ENCODE results near the gene ZDHHC5.
"Not testable (repeated sequence)": the region's sequence is repeated elsewhere in the genome, so short reads cannot be mapped to it uniquely, and the experiment has no call there.

Gene ZDHHC5

DNA sequence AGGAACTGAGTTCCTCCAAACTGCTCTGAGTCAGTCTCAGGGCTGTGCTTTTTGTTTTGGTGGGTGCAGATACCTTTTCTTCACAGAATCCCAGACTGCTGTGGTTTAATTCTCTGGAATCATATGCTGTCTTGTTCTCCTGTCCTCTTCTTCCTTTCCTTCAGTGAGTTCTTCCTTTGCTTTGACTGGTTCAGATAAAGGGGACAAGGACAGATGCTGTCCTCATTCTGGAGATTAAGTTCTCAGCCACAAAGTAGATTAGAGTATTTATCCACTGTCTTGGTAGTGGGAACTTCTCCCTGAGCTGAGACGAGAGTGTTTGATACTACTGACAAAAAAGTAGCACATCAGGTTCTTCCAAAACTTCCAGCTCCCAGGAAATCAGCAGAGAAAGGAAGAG is 13.3 kb downstream of the ZDHHC5 start:
- H2AK5ac ChIP-seq (ENCODE audit: low read length), result no peak overlapping the region
- H3K14ac ChIP-seq (ENCODE audit: low read length), result no peak overlapping the region
- H3K27me3 ChIP-seq (ENCODE audit: insufficient read depth, low read length), result no peaks in the 10 kb centered on the region
- H3K23ac ChIP-seq (ENCODE audit: low read length), result no peak overlapping the region
- H3K27ac ChIP-seq (ENCODE audit: low read depth, low read length), result no peak overlapping the region
- no peak overlapping the region for H4K8ac ChIP-seq (ENCODE audit: low read depth, low read length)
- no peak overlapping the region for H3K4me2 ChIP-seq (ENCODE audit: low read length)
- WGBS (ENCODE audit: extremely low coverage, insufficient coverage, insufficient read length), result no CpG with 5 or more reads among the region's 1 CpG
- H3K36me3 ChIP-seq (ENCODE audit: control insufficient read depth in 1 of 2, insufficient read depth in 2 of 2, low read length in 2 of 2), result peaks cover 24 to 32% of the 10 kb centered on the region in 2 experiments
- H4K12ac ChIP-seq (ENCODE audit: low read depth, low read length), result no peak overlapping the region
- H3K4me3 ChIP-seq (ENCODE audit: low read depth, low read length), result no peak overlapping the region
- H2AFZ ChIP-seq (ENCODE audit: insufficient read depth, low read length, poor library complexity), result no peak overlapping the region
- no peak for DNase-seq
- H3K4me1 ChIP-seq (ENCODE audit: control insufficient read depth in 1 of 2, insufficient read depth in 2 of 2, low read length in 2 of 2), result no peaks in the 10 kb centered on the region
- no peak overlapping the region for H2BK12ac ChIP-seq (ENCODE audit: low read length)
- H2BK5ac ChIP-seq (ENCODE audit: low read depth, low read length, poor library complexity), result no peak overlapping the region
- H3K79me1 ChIP-seq (ENCODE audit: low read length), result no peaks in the 10 kb centered on the region
- no peaks in the 10 kb centered on the region for H3K79me2 ChIP-seq (ENCODE audit: control insufficient read depth, insufficient read depth, low read length, poor library complexity)
- H3K9me3 ChIP-seq (ENCODE audit: insufficient read depth, low read depth, low read length), result no peaks in the 10 kb centered on the region
- H3K18ac ChIP-seq (ENCODE audit: low read length), result no peak overlapping the region
- no peak overlapping the region for H3K4ac ChIP-seq (ENCODE audit: low read depth, low read length)
- H4K91ac ChIP-seq (ENCODE audit: low read depth, low read length), result no peak overlapping the region
- no peak overlapping the region for H2BK120ac ChIP-seq (ENCODE audit: insufficient read depth, low read length, poor library complexity)
- H3K9ac ChIP-seq (ENCODE audit: low read length), result no peak overlapping the region

GRCh38 chr11:57690474-57690873 is 22.6 kb downstream of the ZDHHC5 start:
- H3K27ac ChIP-seq (ENCODE audit: low read depth, low read length); H2BK5ac ChIP-seq (ENCODE audit: low read depth, low read length, poor library complexity); H3K23ac ChIP-seq (ENCODE audit: low read length); H3K9me3 ChIP-seq (ENCODE audit: insufficient read depth, low read depth, low read length); H3K27me3 ChIP-seq (ENCODE audit: insufficient read depth, low read length); H3K4ac ChIP-seq (ENCODE audit: low read depth, low read length); H4K91ac ChIP-seq (ENCODE audit: low read depth, low read length); H2AK5ac ChIP-seq (ENCODE audit: low read length); H3K14ac ChIP-seq (ENCODE audit: low read length); H3K9ac ChIP-seq (ENCODE audit: low read length); H4K8ac ChIP-seq (ENCODE audit: low read depth, low read length); H4K12ac ChIP-seq (ENCODE audit: low read depth, low read length); H3K4me1 ChIP-seq (ENCODE audit: control insufficient read depth in 1 of 2, insufficient read depth in 2 of 2, low read length in 2 of 2); H3K79me2 ChIP-seq (ENCODE audit: control insufficient read depth, insufficient read depth, low read length, poor library complexity); DNase-seq; H2BK12ac ChIP-seq (ENCODE audit: low read length); H3K18ac ChIP-seq (ENCODE audit: low read length); H3K4me3 ChIP-seq (ENCODE audit: low read depth, low read length); H3K4me2 ChIP-seq (ENCODE audit: low read length); H2BK120ac ChIP-seq (ENCODE audit: insufficient read depth, low read length, poor library complexity); H2AFZ ChIP-seq (ENCODE audit: insufficient read depth, low read length, poor library complexity); H3K79me1 ChIP-seq (ENCODE audit: low read length): not testable (repeated sequence)
- H3K36me3 ChIP-seq (ENCODE audit: control insufficient read depth in 1 of 2, insufficient read depth in 2 of 2, low read length in 2 of 2), result peaks cover 65 to 72% of the 10 kb centered on the region in 2 experiments
- WGBS (ENCODE audit: extremely low coverage, insufficient coverage, insufficient read length), result no CpG with 5 or more reads among the region's 5 CpGs

DNA sequence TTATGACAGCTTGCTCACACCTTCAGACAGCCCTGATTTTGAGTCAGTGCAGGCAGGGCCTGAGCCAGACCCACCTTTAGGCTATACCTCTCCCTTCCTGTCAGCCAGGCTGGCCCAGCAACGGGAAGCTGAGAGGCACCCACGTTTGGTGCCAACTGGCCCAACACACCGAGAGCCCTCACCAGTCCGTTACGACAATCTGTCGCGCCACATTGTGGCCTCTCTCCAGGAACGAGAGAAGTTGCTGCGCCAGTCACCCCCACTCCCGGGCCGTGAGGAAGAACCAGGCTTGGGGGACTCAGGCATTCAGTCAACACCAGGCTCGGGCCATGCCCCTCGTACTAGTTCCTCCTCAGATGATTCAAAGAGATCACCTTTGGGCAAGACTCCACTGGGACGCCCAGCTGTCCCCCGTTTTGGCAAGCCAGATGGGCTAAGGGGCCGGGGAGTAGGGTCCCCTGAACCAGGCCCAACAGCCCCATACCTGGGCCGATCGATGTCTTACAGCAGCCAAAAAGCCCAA is 31.0 kb downstream of the ZDHHC5 start:
- Histone ChIP-seq H3K18ac (ENCODE audit: low read length) (no peak overlapping the region), H3K79me2 (ENCODE audit: control insufficient read depth, insufficient read depth, low read length, poor library complexity) (no peaks in the 10 kb centered on the region), H3K4me3 (ENCODE audit: low read depth, low read length) (no peak overlapping the region), H2AK5ac (ENCODE audit: low read length) (no peak overlapping the region), H2BK12ac (ENCODE audit: low read length) (no peak overlapping the region), H3K14ac (ENCODE audit: low read length) (no peak overlapping the region), H3K23ac (ENCODE audit: low read length) (no peak overlapping the region), H2BK120ac (ENCODE audit: insufficient read depth, low read length, poor library complexity) (no peak overlapping the region), H2AFZ (ENCODE audit: insufficient read depth, low read length, poor library complexity) (no peak overlapping the region), H3K9me3 (ENCODE audit: insufficient read depth, low read depth, low read length) (no peaks in the 10 kb centered on the region), H4K8ac (ENCODE audit: low read depth, low read length) (no peak overlapping the region), H3K79me1 (ENCODE audit: low read length) (no peaks in the 10 kb centered on the region), H3K4me2 (ENCODE audit: low read length) (no peak overlapping the region), H4K91ac (ENCODE audit: low read depth, low read length) (no peak overlapping the region), H3K27me3 (ENCODE audit: insufficient read depth, low read length) (no peaks in the 10 kb centered on the region), H3K36me3 (ENCODE audit: control insufficient read depth in 1 of 2, insufficient read depth in 2 of 2, low read length in 2 of 2) (peaks cover 57 to 73% of the 10 kb centered on the region in 2 experiments), H3K4me1 (ENCODE audit: control insufficient read depth in 1 of 2, insufficient read depth in 2 of 2, low read length in 2 of 2) (no peaks in the 10 kb centered on the region), H4K12ac (ENCODE audit: low read depth, low read length) (no peak overlapping the region), H3K27ac (ENCODE audit: low read depth, low read length) (no peak overlapping the region), H2BK5ac (ENCODE audit: low read depth, low read length, poor library complexity) (no peak overlapping the region), H3K4ac (ENCODE audit: low read depth, low read length) (no peak overlapping the region), H3K9ac (ENCODE audit: low read length) (no peak overlapping the region)
- no peak for DNase-seq
- no CpG with 5 or more reads among the region's 18 CpGs for WGBS (ENCODE audit: extremely low coverage, insufficient coverage, insufficient read length)

DNA sequence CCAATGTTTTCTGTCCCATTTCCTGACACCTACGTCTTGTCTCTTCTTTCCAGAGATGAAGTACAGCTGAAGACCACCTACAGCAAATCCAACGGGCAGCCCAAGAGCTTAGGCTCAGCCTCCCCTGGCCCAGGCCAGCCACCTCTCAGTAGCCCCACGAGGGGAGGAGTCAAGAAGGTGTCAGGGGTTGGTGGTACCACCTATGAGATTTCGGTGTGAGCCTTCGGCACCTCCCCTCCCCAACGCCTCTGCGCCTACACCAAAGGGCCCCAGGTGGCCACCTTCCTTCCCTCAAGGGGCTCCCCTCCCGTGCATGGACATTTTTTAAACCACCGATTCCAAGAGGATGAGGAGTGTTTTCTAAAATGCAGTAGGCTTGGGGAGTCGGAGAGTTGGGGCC is 31.9 kb downstream of the ZDHHC5 start:
- no peaks in the 10 kb centered on the region for H3K9me3 ChIP-seq (ENCODE audit: insufficient read depth, low read depth, low read length)
- no peak overlapping the region for H3K18ac ChIP-seq (ENCODE audit: low read length)
- no peak overlapping the region for H2AFZ ChIP-seq (ENCODE audit: insufficient read depth, low read length, poor library complexity)
- peaks cover 50 to 72% of the 10 kb centered on the region in 2 experiments for H3K36me3 ChIP-seq (ENCODE audit: control insufficient read depth in 1 of 2, insufficient read depth in 2 of 2, low read length in 2 of 2)
- no peak overlapping the region for H3K9ac ChIP-seq (ENCODE audit: low read length)
- H2BK12ac ChIP-seq (ENCODE audit: low read length), result no peak overlapping the region
- H2BK5ac ChIP-seq (ENCODE audit: low read depth, low read length, poor library complexity), result no peak overlapping the region
- no peak overlapping the region for H3K27ac ChIP-seq (ENCODE audit: low read depth, low read length)
- WGBS (ENCODE audit: extremely low coverage, insufficient coverage, insufficient read length), result no CpG with 5 or more reads among the region's 10 CpGs
- no peak overlapping the region for H3K4ac ChIP-seq (ENCODE audit: low read depth, low read length)
- no peak overlapping the region for H3K4me3 ChIP-seq (ENCODE audit: low read depth, low read length)
- H4K12ac ChIP-seq (ENCODE audit: low read depth, low read length), result no peak overlapping the region
- no peak overlapping the region for H3K14ac ChIP-seq (ENCODE audit: low read length)
- no peaks in the 10 kb centered on the region for H3K79me2 ChIP-seq (ENCODE audit: control insufficient read depth, insufficient read depth, low read length, poor library complexity)
- no peak overlapping the region for H2AK5ac ChIP-seq (ENCODE audit: low read length)
- H3K79me1 ChIP-seq (ENCODE audit: low read length), result no peaks in the 10 kb centered on the region
- no peaks in the 10 kb centered on the region for H3K27me3 ChIP-seq (ENCODE audit: insufficient read depth, low read length)
- H4K8ac ChIP-seq (ENCODE audit: low read depth, low read length), result no peak overlapping the region
- no peak for DNase-seq
- H3K4me2 ChIP-seq (ENCODE audit: low read length), result no peak overlapping the region
- H2BK120ac ChIP-seq (ENCODE audit: insufficient read depth, low read length, poor library complexity), result no peak overlapping the region
- no peak overlapping the region for H3K23ac ChIP-seq (ENCODE audit: low read length)
- H4K91ac ChIP-seq (ENCODE audit: low read depth, low read length), result no peak overlapping the region
- no peaks in the 10 kb centered on the region for H3K4me1 ChIP-seq (ENCODE audit: control insufficient read depth in 1 of 2, insufficient read depth in 2 of 2, low read length in 2 of 2)
